SK-N-SH treated with all-trans-retinoic acid at 6 μM for 48 hours (cell line): ENCODE results near the gene SEMA3F.

Source experiments
- ATAC-seq: fragments of 200-7000 bp; cut with Tn5 transposase; 3 replicates; pipeline ENCODE4 v1.9.1; 2020; ENCODE audit warnings: mild to moderate bottlenecking, moderate library complexity
- ARNTL ChIP-seq: fragments of 450-650 bp; formaldehyde crosslinking; IDR thresholded peaks from 2 replicates; pipeline ENCODE4 v1.5.0; 2020; ENCODE audit warnings: low read depth, mild to moderate bottlenecking, moderate library complexity, borderline replicate concordance
- BACH2 ChIP-seq: fragments of 250-450 bp; sonication (Bioruptor Pico); IDR thresholded peaks from 2 replicates; pipeline ENCODE4 v1.9.0; 2021; ENCODE audit warnings: mild to moderate bottlenecking, borderline replicate concordance
- CREB5 ChIP-seq: fragments of 250-450 bp; sonication (Bioruptor Pico); IDR thresholded peaks from 2 replicates; pipeline ENCODE4 v1.5.1; 2020; ENCODE audit warnings: low read depth, mild to moderate bottlenecking, moderate library complexity
- CSDC2 ChIP-seq: fragments of 250-450 bp; sonication (Bioruptor Pico); IDR thresholded peaks from 2 replicates; pipeline ENCODE4 v1.5.0; 2020; ENCODE audit warnings: mild to moderate bottlenecking, moderate library complexity
- ESRRG ChIP-seq: fragments of 250-450 bp; sonication (Bioruptor Pico); IDR thresholded peaks from 2 replicates; pipeline ENCODE4 v1.6.1; 2021; ENCODE audit warnings: mild to moderate bottlenecking
- GLIS3 ChIP-seq: fragments of 250-450 bp; sonication (Bioruptor Pico); IDR thresholded peaks from 2 replicates; pipeline ENCODE4 v1.5.0; 2020; ENCODE audit warnings: mild to moderate bottlenecking, moderate library complexity
- ISL1 ChIP-seq: fragments of 250-450 bp; sonication (Bioruptor Pico); IDR thresholded peaks from 2 replicates; pipeline ENCODE4 v2.1.2; 2022; ENCODE audit warnings: mild to moderate bottlenecking, moderate library complexity
- OSR1 ChIP-seq: fragments of 250-450 bp; sonication (Bioruptor Pico); IDR thresholded peaks from 2 replicates; pipeline ENCODE4 v1.8.0; 2022; ENCODE audit warnings: moderate library complexity, mild to moderate bottlenecking, inconsistent platforms
- POU6F1 ChIP-seq: fragments of 250-450 bp; sonication (Bioruptor Pico); IDR thresholded peaks from 2 replicates; pipeline ENCODE4 v1.8.0; 2021; ENCODE audit warnings: low read depth, mild to moderate bottlenecking, moderate library complexity, borderline replicate concordance
- TCF4 ChIP-seq: fragments of 250-450 bp; sonication (Bioruptor Pico); IDR thresholded peaks from 2 replicates; pipeline ENCODE4 v1.8.0; 2021; ENCODE audit warnings: mild to moderate bottlenecking, moderate library complexity, borderline replicate concordance
- TOX ChIP-seq: fragments of 250-450 bp; sonication (Bioruptor Pico); IDR thresholded peaks from 2 replicates; pipeline ENCODE4 v1.8.0; 2021; ENCODE audit warnings: mild to moderate bottlenecking, moderate library complexity, borderline replicate concordance
- TSHZ2 ChIP-seq: fragments of 250-450 bp; sonication (Bioruptor Pico); IDR thresholded peaks from 2 replicates; pipeline ENCODE4 v1.5.0; 2020; ENCODE audit warnings: mild to moderate bottlenecking, moderate library complexity
- ZC3H10 ChIP-seq: fragments of 250-450 bp; sonication (Bioruptor Pico); IDR thresholded peaks from 2 replicates; pipeline ENCODE4 v1.5.1; 2021; ENCODE audit warnings: mild to moderate bottlenecking, moderate library complexity
- ZFP3 ChIP-seq: fragments of 250-450 bp; sonication (Bioruptor Pico); IDR thresholded peaks from 2 replicates; pipeline ENCODE4 v1.5.0; 2020; ENCODE audit warnings: mild to moderate bottlenecking, moderate library complexity
- ZFP30 ChIP-seq: fragments of 450-650 bp; formaldehyde crosslinking; IDR thresholded peaks from 2 replicates; pipeline ENCODE4 v1.5.0; 2022; ENCODE audit warnings: mild to moderate bottlenecking, moderate library complexity
- ZNF565 ChIP-seq: fragments of 450-650 bp; formaldehyde crosslinking; conservative IDR thresholded peaks from 2 replicates; pipeline ENCODE4 v1.5.0; 2020; ENCODE audit warnings: low read depth, mild to moderate bottlenecking, moderate library complexity
- ZNF8 ChIP-seq: fragments of 450-650 bp; formaldehyde crosslinking; IDR thresholded peaks from 2 replicates; pipeline ENCODE4 v1.5.0; 2020; ENCODE audit warnings: mild to moderate bottlenecking, moderate library complexity
- TF ChIP-seq, protein P1 (sequence below): fragments of 250-450 bp; sonication (Bioruptor Pico); IDR thresholded peaks from 2 replicates; pipeline ENCODE4 v1.5.1; 2021; ENCODE audit warnings: mild to moderate bottlenecking, moderate library complexity
- TF ChIP-seq, protein P2 (sequence below): fragments of 250-450 bp; sonication (Bioruptor Pico); IDR thresholded peaks from 2 replicates; pipeline ENCODE4 v1.8.0; 2020; ENCODE audit warnings: mild to moderate bottlenecking, moderate library complexity, borderline replicate concordance

The SEMA3F gene

DNA sequence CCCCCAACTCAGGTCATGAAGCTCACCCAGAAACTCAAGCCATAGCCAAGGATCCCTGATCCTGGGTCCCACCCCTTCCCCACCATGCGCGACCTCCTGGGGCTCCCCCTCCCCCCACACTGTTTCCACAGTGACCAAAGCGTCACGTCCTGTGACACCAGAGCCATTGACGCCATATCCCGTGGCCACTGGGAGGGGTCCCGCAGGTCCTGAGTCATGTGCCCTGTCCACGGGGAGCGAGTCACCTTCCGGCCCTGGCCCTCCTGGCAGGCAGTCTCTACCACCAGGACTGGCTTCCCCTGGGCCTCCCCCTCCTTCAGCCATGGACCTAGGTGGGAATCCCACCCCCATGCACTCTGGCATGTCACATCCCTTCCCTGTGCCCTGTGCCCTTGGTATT lies 15.6 kb downstream of the SEMA3F start:
- TF ChIP-seq ZC3H10 (no peak), CSDC2 (CRISPR knock-in tag) (no peak), ZNF8 (no peak), ZNF565 (CRISPR knock-in tag) (no peak), TOX (CRISPR knock-in tag) (no peak), OSR1 (no peak), ESRRG (CRISPR knock-in tag) (no peak), ZFP30 (CRISPR knock-in tag) (no peak), TSHZ2 (CRISPR knock-in tag) (no peak), POU6F1 (CRISPR knock-in tag) (no peak), ARNTL (CRISPR knock-in tag) (no peak), ISL1 (no peak)
- ATAC-seq = peak; percentile 46

DNA sequence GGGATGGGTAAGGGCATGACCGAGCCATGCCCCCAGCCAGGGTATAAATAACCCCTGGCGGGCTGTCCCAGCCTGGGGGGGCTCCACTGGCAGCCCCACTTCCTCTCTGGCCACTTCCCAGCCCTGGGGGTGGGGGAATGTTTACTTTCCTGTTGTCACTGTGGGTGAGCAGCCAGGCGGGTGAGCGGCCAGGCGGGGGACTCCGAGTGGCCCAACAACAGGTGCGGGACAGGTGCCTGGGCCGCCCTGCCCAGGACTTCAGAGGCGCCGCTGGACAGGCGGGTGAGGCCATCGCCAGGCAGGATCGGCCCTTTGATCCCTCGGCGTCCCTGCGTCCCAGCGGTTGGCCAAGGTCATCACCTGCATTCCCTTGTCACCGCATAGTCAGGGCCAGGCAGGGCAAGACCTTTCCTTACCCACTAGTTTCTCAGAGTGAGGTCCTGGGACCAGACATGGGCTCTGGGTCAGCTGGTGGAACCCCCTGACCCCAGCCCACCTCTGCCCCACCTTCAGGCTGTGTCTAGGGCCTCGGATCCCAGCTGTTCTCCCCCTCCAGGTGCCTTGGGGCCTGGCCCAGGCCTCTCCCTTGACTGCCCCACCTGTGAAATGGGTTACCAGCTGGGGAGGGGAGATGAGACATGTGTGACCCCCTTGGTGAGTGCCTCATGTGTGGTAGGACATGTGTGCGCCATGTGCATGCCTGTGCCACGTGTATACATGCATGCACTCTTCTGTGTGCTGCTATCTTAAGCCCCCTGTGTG lies 16.6 kb downstream of the SEMA3F start:
- no peak for ATAC-seq
- no peak for TF ChIP-seq TSHZ2 (CRISPR knock-in tag)
- no peak for TF ChIP-seq ZNF565 (CRISPR knock-in tag)
- TF ChIP-seq POU6F1 (CRISPR knock-in tag) = no peak
- no peak for TF ChIP-seq ZNF8
- TF ChIP-seq ISL1 = no peak
- TF ChIP-seq, protein P1, sequence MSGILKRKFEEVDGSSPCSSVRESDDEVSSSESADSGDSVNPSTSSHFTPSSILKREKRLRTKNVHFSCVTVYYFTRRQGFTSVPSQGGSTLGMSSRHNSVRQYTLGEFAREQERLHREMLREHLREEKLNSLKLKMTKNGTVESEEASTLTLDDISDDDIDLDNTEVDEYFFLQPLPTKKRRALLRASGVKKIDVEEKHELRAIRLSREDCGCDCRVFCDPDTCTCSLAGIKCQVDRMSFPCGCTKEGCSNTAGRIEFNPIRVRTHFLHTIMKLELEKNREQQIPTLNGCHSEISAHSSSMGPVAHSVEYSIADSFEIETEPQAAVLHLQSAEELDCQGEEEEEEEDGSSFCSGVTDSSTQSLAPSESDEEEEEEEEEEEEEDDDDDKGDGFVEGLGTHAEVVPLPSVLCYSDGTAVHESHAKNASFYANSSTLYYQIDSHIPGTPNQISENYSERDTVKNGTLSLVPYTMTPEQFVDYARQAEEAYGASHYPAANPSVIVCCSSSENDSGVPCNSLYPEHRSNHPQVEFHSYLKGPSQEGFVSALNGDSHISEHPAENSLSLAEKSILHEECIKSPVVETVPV = no peak
- no peak for TF ChIP-seq TCF4 (CRISPR knock-in tag)
- no peak for TF ChIP-seq ESRRG (CRISPR knock-in tag)
- no peak for TF ChIP-seq OSR1
- no peak for TF ChIP-seq CSDC2 (CRISPR knock-in tag)
- TF ChIP-seq TOX (CRISPR knock-in tag) = no peak
- no peak for TF ChIP-seq BACH2 (CRISPR knock-in tag)
- TF ChIP-seq, protein P2, sequence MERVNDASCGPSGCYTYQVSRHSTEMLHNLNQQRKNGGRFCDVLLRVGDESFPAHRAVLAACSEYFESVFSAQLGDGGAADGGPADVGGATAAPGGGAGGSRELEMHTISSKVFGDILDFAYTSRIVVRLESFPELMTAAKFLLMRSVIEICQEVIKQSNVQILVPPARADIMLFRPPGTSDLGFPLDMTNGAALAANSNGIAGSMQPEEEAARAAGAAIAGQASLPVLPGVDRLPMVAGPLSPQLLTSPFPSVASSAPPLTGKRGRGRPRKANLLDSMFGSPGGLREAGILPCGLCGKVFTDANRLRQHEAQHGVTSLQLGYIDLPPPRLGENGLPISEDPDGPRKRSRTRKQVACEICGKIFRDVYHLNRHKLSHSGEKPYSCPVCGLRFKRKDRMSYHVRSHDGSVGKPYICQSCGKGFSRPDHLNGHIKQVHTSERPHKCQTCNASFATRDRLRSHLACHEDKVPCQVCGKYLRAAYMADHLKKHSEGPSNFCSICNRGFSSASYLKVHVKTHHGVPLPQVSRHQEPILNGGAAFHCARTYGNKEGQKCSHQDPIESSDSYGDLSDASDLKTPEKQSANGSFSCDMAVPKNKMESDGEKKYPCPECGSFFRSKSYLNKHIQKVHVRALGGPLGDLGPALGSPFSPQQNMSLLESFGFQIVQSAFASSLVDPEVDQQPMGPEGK (CRISPR knock-in tag) = no peak
- no peak for TF ChIP-seq ARNTL (CRISPR knock-in tag)
- TF ChIP-seq CREB5 (CRISPR knock-in tag) = no peak
- TF ChIP-seq ZFP3 (CRISPR knock-in tag) = no peak
- TF ChIP-seq GLIS3 = no peak
